Stimulated activated CD4-positive, alpha-beta T cell treated with anti-CD3 and anti-CD28 coated beads, Interleukin-1b, Interleukin-23, amount 100 ng/mL, for 24 hours (primary cell): ENCODE measurements around the gene SLC25A45.

ENCODE experiments used
- DNase-seq, 4 experiments: peaks; one replicate each; pipeline ENCODE4 v3.0.0-alpha.2; 2020; ENCODE audit warnings: low read depth in 4 of 4, low spot score in 1 of 4

SLC25A45 gene

DNA sequence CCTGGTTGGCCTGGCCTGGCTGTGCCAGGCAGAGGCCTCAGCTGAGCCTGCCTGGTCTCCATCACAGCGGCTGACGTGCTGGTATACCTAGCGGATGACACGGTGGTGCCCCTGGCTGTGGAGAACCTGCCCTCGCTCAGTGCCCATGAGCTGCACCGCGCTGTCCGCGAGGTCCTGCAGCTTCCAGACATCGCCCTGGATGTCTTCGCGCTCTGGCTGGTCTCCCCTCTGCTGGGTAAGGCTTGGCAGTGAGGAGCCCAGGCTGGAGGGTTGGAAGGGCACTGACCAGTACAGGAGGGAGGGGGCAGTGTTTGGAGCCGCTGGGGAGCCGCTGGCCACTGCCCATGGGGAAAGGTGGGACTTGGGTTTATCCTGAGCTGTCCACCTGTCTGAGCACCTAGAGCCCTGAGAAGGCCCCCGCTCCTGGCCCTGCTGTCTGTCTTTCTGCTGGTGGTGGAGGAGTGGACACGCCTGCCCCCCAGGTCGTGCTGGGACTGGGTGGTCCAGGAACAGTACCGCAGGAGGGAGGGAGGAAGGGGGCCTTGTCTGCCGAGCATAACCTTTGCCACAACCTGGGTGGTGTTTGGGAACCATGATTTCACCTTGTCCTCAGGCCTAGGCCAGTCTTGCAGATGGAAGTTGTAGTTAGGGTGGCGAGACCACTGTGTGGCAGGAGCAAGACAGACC is 7.0 kb upstream of the SLC25A45 start:
- no peak for DNase-seq

DNA sequence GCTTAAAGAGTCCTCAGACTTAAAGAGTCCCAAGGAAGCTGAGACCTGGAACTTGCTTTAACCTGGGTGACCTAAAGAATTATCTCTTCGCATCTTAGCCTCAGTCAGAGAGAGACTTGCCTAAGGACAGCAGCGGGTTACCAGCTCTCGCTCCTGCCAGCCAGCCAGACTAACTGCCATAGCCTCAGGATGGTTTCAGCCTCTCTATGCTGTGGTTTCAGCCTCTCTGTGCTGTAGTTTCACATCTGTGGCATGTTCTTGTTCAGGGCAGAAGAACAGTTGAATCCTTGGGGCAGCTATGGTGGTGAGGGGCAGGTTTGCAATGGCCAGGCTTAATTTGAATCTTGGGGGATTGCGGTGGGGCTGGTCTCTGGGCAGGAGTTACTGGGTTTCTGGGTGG is 6.3 kb upstream of the SLC25A45 start:
- DNase-seq = no peak

DNA sequence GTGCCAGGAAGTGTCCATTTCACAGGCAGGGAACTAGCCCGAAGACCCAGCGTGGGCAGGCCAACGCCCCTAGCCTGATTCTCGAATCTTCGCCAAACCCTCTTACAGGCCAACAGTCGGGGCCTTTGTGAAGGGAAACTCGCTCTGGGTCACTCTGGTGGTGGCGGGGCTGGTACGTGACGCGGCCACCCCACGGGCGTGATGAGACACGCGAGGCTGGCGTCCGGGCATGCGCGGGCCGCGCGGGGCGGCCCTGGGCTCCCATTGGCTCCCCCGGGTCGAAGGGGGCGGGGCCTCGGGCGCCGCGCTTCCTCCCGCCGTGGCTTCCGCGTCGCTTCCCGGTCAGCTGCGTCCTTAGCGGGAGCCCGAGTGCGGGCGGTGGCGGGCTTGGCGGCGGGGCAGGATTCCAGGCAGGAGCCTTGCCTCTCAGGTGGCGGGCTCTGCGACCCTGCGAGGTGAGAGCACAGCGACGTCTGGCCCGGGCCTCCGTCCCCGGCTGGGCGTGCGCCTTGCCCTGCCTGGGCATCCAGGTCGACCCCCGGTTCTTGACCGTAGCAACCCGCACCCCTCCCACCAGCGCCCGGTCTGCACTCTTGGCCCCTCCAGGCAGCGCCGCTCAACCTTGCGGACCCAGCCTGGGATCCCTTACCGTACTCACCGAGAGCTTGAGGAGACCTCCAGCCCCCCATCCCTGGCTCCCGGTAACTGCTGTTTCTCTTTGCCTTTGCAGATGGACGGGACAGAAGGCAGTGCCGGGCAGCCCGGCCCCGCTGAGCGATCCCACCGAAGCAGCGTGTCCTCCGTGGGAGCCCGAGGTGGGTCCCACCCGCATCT is 4.1 kb upstream of the SLC25A45 start, which contains the start of gene FRMD8:
Gene FRMD8 (plus strand): TSS at position 331 of the 834 bp plus-strand sequence. CDS start 400 bp downstream, at position 731.
- peak; percentile 69 to 79 (median 74) for DNase-seq

DNA sequence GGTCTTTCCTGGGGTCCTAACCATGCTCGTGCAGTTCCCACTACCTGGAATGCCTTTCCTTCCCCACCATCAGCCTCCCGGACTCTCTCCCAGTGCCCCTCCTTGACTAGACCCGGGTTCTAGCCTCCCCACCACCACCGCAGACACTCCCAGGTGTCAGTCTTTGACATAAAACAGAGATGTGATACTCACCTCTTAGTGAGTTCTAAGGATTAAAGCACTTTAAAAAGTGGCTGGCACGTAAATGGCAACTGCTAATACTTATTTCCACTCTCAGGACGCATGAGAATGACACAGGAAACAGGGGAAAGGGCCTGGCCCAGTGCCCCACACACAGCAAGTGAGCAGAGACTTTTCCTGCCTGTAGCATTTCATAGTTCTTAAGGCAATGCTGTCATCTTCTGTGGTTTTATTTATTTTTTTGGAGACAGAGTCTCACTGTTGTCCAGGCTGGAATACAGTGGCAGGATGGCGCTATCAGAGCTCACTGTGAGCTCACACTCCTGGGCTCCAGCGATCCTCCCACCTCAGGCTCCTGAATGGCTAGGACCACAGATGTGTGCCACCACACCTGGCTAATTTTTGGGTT is 1.9 kb upstream of the SLC25A45 start:
- DNase-seq = no peak

DNA sequence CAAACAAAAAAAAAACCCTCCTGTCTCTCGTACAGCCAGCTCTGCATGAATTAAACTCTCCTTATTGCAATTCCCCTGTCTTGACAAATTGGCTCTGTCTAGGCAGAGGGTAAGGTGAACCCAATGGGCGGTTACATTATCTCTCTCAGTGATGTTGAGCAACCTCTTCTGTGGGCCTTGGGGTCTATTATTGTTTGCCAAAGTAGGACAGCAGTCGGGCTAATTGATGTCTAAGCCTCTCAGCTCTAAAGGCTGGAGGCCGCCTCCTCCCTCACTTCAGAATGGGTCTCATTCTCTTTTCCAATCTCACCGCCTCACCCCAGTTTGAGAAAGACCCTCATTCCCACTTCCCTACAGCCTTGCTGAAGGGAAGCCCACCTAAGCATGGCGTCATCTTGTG is 1.3 kb upstream of the SLC25A45 start:
- no peak for DNase-seq

DNA sequence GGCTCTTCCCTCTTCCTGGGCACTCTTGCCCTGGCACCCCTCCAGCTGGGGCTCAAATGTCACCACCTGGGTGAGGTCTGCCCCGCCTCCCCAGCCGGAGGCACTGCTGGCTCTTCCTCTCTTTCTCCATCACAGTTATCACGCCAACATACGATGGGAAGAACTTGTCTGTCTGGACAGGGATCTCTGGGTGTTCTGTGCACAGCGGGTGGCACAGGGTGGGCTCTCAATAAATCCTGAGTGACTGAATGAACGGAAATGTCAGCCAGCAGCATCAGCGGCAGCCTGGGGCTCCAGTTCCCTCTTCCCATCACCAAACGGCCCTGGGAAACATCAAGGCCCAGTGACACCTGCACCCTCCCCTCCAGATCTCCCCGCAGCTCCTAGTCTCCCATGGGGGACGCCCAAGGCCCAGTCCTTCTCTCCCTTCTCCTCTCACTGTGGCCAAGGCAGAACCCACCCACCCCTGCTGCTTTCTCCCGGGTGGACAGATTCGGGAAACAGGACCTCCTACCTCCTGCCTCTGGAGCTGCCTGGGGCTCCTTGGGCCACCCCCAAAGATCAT is 440 bp upstream of the SLC25A45 start:
- DNase-seq = no peak

DNA sequence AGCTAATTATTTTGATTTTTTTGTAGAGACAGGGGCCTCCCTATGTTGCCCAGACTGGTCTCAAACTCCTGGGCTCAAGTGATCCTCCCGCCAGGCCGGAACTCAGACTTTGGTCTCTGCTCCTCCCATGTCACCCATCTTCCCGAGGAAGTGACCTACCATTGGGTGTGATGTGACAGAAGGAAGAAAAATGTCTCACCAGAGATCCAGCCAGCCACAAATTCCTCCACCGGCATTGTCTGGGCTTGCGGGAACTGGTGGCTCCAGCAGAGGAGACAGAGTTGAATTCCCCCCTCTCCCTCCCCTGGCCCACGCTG is 772 bp downstream of the SLC25A45 start:
- peak in 1 of 4 experiments; percentile 17 for DNase-seq

DNA sequence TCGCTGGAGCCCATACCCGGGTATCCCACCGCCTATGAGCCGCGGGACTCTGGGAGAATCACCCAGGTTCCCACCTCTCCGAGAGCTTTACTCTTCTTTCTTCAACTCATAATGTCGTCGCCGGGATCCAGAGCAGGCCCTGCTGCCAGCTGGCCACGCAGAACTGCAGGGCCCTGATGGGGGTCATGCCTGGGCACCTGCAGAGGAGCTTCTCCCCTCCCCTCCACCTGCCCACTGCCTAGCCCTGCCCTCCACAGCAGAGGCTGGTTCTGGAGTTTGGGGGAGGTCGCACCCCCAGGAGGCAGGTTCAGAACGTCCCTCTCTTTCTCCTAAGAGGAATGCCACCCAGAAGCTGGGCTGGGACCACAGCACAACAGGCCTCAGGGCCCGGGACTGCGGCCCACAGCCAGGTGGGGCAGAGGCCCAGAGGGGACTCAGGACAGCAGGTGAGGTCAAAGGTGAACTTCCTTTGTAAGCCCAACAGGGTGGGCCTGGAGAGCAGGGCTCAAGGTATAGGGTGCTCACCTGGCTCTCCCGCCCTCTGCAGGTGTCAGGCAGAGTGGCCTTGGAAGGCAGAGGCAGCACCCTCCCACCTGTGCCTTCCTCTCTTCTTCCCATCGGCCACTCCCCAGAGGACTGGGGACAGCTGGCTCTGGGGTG is 1.9 kb downstream of the SLC25A45 start:
- DNase-seq = no peak

DNA sequence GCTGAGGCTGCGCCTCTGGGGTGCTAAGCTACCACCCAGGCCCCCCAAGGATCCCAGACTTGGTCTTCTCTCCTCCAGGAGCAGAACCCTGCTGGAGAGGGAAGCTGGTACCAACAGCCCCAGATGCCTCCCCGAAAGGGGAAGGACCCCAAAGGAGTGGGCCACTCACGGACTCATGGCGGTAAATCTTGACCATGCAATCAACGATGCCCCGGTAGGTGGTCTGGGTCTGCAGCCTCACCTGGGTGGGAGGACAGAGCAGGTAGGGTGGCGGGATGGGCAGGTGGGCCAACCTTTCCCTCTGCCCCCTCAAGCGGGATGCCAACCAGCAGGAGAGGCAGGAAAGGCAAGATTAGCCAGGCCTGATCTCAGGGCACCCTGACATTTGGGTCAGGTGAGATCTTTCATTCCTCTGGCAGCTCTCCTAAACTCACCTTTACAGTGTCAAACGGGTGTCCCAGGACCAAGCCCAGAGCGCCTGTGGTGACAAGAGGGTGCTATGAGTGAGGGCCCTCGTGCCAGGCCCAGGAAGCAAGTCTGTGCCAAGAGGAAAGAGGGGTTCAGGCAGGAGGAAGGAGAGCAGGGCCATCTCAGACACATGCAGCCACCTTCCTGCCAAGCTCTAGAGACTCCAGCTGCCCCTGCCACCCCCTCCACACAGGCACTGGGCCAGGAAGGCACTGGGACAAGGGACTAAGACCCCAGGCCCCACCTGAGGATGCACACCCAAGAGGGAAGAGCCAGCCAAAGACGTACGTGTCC is 2.6 kb downstream of the SLC25A45 start:
- DNase-seq = no peak

DNA sequence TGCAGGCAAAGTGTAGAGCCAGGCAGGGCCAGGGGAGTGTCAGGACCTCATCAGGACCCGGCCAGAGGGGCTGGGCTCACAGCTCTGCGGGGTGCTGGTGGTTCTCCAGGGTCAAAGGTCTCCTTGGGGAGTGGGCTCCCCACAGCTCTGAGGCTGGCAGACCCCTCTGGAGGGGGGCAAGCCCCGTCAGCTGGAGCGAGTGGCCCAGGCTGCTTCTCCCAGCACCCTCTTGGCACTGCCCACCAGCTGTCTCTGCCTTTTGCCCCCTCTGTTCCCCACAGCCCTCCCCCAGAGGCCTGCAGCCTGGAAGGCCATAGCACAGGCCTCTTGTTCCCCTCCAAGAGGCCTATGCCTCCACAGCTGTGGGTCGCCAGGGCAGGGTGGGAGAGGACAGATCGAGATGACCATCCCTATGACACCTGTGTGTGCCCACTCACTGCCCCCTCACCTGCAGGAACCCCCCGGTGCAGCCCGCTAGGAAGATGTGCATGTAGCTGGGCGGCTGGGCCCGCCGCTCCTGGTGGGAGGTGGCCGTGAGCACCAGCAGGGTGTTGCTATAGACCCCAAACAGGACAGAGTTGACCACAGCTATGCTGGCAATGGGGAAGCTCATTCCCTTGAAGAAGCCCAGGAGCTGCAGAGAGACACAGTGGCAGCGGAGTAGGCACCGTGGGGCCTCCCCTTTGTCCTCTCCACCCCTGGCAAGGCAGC is 3.4 kb downstream of the SLC25A45 start:
- no peak for DNase-seq

DNA sequence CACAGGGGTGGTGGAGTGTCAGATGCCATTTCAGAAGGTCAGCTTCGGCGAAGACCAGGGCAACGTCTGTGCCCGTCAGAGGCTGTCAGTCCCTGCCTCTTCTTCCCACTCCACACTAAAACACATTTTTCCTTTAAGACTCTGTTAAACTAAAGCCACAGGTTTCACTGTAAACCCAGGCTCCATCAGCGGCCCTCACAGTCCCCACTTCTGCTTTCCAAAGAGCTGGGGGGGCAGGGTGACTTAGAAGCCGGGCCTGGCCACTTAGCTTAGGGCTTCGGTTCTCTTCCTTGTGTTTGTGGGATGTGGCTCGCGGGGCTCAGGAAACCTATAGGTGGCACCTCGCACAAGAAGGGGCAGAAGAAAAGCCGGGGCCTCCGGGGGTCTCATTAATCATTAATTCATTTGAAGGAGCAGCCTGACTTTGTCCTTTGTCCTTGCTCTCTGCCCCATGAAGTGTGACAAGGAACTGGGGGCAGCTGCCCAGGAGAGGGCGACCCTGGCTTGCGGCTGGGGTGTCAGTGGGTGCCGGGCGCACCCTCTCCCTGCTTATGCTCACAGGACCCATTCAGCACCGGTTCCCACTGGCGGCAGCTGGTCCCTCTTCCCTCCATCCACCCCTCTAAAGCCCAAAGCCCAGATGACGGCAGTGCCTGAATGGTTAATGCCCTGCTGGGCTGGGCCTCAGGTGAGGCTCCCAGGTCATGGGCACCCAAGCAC is 4.1 kb downstream of the SLC25A45 start:
- no peak for DNase-seq

DNA sequence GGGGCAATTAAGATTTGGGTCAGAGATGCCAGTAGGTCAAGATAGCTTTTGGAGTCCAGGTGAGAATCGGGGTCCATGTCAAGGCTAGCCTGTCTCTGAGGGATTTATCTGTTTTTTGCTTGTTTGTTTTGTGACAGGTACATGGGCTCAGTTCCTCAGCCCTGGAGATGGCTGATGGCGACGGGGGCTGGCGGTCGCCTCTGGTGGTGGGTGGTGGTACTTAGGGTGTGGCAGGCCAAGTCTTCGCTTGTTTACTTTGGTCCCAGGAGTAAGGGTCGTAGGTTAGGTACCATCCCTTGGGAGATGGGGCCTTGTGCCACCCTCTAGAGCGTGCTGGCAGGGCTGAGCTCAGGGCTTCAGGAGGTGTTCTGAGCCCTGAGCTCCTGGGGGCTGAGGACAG is 4.7 kb downstream of the SLC25A45 start:
- no peak for DNase-seq

DNA sequence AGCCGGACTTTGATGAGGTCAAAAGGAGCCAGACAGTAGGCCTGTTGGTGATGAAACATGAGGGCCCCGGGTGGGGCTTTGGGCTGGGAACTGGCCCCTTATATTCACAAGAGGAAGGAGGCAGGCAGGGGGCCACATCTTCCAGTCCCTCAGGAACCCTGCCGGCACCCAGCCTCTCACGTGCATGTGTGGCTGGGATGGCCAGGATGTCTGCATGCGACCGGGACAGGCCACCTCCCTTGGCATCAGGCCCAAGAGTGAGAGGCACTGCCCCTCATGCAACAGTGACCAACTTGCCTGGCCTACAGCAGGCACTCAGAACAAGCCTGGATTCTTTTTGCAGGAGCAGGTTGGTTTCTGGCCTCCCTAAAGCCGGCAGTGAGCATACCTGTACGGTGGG is 5.4 kb downstream of the SLC25A45 start:
- no peak for DNase-seq

DNA sequence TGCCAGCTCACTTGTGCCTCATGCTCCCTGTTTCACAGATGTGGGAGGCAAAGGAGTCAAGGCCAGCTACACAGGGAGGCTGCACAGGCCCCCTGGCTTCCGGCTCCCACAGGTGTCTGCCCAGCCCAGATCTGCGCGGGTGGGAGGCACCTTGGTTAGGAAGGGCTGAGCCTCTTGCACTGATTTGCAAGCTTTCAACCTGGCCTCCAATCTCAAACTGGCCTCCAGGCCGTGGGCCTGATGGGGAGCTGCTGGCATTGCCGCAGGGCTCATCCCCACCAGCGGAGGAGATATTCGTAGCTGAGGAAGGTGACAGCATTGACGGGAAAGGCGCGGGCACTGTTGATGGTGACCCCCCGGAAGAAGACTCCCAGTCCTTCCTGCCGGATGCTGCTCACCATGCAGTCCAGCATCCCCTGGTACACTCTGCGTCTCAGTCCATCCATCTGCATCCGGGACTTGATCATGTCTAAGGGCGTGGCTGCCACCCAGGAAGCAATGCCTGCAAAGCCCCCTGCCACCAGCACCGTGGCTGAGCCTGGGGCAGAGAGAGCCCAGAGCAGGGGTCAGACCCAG is 6.2 kb downstream of the SLC25A45 start:
- no peak for DNase-seq

DNA sequence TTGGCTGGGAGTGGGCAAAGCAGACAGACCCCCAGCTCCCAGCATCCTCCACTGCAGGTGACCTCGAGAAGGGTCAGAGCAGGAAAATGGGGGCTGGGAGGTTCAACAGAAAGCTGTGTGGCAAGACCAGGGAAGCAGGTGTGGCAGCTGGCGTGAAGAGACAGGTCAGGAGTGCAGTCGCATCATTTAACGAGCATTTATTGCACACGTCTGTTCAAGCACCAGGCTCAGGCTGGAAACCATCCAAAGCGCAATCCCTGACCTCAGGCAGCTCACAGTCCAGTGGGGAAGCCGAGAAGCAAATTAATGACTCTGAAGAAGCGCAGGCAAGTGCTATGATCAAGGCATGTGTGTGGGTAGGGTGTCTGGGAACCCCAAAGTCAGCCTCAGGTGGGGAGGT is 7.4 kb downstream of the SLC25A45 start:
- DNase-seq = no peak

DNA sequence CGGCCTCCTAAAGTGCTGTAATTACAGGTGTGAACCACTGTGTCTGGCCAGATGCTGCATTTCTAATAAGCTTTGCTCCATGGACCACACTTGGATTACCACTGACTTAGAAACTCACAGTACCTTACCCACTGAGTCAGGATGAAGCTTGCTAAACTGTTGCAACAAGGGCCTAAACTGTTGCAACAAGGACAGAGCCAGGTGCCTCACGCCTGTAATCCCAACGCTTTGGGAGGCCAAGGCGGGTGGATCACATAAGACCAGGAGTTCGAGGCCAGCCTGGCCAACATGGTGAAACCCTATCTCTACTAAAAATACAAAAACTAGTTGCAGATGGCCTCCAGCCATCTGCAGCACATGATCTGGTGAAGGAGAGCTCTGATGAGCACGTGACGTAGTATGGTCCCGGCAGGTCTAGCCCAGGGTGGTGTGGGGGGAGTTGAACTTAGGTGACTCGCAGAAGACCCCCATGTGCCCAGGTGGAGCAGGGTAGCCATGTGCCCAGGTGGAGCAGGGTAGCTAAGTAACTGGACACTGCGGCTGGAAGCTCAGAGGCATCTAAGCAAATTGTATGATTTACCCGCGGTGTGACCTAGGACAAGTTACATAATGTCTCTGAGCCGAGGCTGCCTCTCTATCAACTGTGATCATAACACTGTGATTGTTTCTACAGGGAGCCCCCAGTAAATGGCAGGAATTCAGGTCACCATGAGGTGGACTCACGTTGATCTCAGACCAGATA is 8.4 kb downstream of the SLC25A45 start:
- DNase-seq = no peak

DNA sequence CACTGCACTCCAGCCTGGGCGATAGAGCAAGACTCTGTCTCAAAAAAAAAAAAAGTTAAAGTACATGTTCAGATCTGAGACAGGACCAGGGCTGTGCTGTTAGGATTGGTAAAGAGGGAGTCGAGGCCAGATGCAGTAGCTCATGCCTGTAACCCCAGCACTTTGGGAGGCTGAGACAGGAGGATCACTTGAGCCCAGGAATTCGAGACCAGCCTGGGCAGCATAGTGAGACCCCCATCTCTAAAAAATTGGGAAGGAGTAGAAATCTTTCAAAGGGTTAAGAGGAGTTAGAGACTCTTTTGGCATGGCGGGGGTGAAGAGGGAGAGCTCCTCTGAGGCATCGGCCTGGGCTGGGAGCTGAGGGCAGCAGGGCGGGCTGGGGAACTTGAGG is 11.8 kb downstream of the SLC25A45 start:
- DNase-seq = no peak

DNA sequence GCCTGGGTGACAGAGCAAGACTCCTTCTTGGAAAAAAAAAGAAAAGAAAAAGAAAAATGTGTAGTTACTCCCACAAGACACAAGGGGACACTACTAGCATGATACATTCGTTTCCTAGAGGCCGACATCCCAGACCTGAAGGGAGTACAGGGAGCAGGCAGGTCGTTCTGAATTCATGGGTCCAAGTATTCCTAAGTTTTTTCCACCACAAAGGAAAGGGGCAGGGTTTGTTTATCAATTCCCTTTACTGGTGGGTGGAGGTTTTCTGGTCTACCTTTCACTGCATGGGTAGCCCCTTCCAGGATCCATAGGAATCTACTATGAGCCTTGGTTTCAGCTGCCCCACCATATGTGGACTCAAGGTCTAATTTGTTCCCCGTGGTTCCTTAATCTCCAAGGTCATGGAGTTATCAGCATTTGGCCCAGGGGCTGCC is 16.1 kb downstream of the SLC25A45 start:
- DNase-seq = no peak
